Caco-2 (cell line): ENCODE data around the gene RNASET2. TPM values are rescaled to one million over a fixed set of nuclear protein-coding genes. Genes with fewer than 3 reads are reported as not detected.

Source experiments
- BruUV-seq: library from RNA; stranded (reverse); fragments of 400-500 nt; replicated peaks from 2 replicates; lab custom pipeline; 2021; lab: Mats Ljungman, UMichigan
- CTCF ChIA-PET: fragments of 300-600 bp; sonication (Branson Sonifier 250); formaldehyde crosslinking; loops from one replicate; lab custom pipeline; 2022; ENCODE audit warnings: antibody characterized with exemption; lab: Charles Lee
- POLR2A ChIA-PET: fragments of 300-600 bp; sonication (Branson Sonifier 250); formaldehyde crosslinking; loops from one replicate; lab custom pipeline; 2022; ENCODE audit warnings: antibody characterized with exemption; lab: Charles Lee
- DNase-seq, 2 experiments: peaks; one replicate each; pipeline versions ENCODE4 v3.0.0 to v3.0.0-alpha.2; 2020 to 2022
- H3K27me3 ChIP-seq: replicated peaks from 2 replicates; pipeline ENCODE4 v1.6.0; 2011; ENCODE audit warnings: low read length; ENCODE audit not compliant: control insufficient read depth, insufficient read depth
- H3K36me3 ChIP-seq: 2 replicates; pipeline ENCODE4 v1.5.1; 2011; ENCODE audit warnings: low read length; ENCODE audit not compliant: control insufficient read depth, insufficient read depth
- H3K4me1 ChIP-seq: fragments of 250-450 bp; sonication (Bioruptor Pico); 2 replicates; pipeline ENCODE4 v1.5.1; 2020; ENCODE audit warnings: mild to moderate bottlenecking
- H3K4me3 ChIP-seq: 2 replicates; pipeline ENCODE4 v1.5.1; 2011; ENCODE audit warnings: low read depth, mild to moderate bottlenecking, control low read depth, low read length
- H3K9me3 ChIP-seq: fragments of 250-450 bp; sonication (Bioruptor Pico); 2 replicates; pipeline ENCODE4 v1.5.1; 2020; ENCODE audit warnings: mild to moderate bottlenecking, moderate library complexity
- H3K27ac Mint-ChIP-seq: one replicate; pipeline ENCODE4 v1.8.0; 2022; ENCODE audit warnings: mixed read lengths; ENCODE audit not compliant: unreplicated experiment
- H3K27me3 Mint-ChIP-seq: one replicate; pipeline ENCODE4 v1.8.0; 2022; ENCODE audit warnings: mixed read lengths; ENCODE audit not compliant: insufficient read depth, unreplicated experiment
- H3K36me3 Mint-ChIP-seq: one replicate; pipeline ENCODE4 v1.8.0; 2022; ENCODE audit warnings: mild to moderate bottlenecking, mixed read lengths; ENCODE audit not compliant: insufficient read depth, unreplicated experiment
- H3K4me1 Mint-ChIP-seq: one replicate; pipeline ENCODE4 v1.8.0; 2022; ENCODE audit warnings: low read depth, mixed read lengths; ENCODE audit not compliant: unreplicated experiment
- H3K4me3 Mint-ChIP-seq: one replicate; pipeline ENCODE4 v1.8.0; 2022; ENCODE audit warnings: mild to moderate bottlenecking, moderate library complexity, mixed read lengths; ENCODE audit not compliant: unreplicated experiment
- H3K9me3 Mint-ChIP-seq: one replicate; pipeline ENCODE4 v1.8.0; 2022; ENCODE audit warnings: mixed read lengths; ENCODE audit not compliant: unreplicated experiment
- intact Hi-C: fragments of 100-400 bp; cut with micrococcal nuclease; formaldehyde crosslinking; loops from one replicate; pipeline ENCODE4 v1.10.0; 2022; ENCODE audit not compliant: unreplicated experiment
- total RNA-seq: library from RNA; stranded (reverse); gene quantifications from 2 replicates; pipeline ENCODE4 v1.2.3, GENCODE V29; 2022
- TF ChIP-seq, protein P1 (sequence below), 2 experiments: fragments of 200-600 bp in 1 of 2; IDR thresholded peaks; 1 replicate in 1 of 2; 2 replicates in 1 of 2; pipeline versions ENCODE4 v1.5.1 to v1.8.0; 2011 to 2022; ENCODE audit warnings: antibody characterized with exemption in 1 of 2, control low read depth in 1 of 2, inconsistent platforms in 1 of 2, low read depth in 1 of 2, low read length in 1 of 2, mild to moderate bottlenecking in 1 of 2, moderate library complexity in 1 of 2; ENCODE audit not compliant: insufficient read depth in 1 of 2, severe bottlenecking in 1 of 2, unreplicated experiment in 1 of 2

Gene RNASET2
- total RNA-seq, 1 experiment from 2014 or later, result 59.1 TPM

DNA sequence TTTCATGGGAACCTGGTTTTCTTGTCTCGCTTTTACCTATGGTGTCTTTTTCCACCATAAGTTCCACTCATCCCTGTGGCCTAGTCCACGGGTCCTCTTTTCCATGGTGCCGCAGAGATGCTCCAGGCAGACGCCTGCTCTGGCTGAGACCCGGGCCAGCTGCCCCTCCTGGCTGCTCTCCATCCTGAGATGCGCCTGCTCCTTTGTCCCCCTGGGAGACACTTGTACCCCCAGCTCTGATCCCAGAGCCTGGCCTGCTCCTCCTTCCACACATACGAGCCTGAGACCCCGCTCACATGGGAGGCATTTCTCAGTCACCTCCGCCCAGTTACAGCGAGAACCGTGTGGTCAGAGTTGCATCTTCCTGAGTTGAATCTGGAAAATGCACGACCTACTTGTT lies 29.6 kb downstream of the RNASET2 start:
- no TSS peak for BruUV-seq

DNA sequence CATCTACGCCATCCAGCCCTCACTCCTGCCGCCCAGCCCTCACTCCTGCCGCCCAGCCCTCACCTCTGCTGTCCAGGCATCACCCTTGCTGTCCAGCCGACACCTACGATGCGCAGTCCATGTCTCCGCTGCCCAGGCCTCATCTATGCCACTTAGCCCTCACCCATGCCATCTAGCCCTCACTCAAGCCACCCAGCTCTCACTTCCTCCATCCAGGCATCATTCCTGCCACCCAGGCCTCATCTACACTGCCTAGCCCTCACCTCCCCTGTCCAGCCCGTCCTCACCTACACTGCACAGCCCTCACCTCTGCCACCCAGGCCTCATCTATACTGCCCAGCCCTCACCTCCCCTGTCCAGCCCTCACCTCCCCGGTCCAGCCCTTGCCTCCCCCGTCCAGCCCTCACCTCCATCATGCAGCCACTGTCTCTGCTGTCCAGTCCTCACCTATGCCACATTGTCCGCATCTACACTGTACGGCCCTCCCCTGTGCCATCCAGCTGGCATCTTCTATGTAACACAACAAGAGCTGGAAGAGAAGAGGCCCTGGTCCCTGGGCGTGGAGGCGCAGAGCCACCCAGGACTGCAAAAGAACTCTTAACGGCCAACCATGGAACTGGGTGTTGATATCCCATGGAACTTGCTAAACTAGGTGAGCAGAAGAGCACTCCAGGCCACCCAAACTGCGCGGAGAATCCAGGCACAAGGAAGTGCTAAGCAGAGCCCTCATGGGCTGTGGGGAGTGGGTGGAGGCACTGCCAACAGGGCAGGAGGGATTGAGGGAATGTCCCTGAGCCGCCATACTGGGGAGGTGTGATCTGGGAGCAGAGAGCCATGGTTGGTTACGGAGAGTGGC lies 31.0 kb downstream of the RNASET2 start:
- CTCF ChIA-PET, result no interaction called here
- Histone ChIP-seq H3K27me3 (no peaks in the 10 kb centered on the region), H3K4me3 (no peak overlapping the region), H3K9me3 (no peaks in the 10 kb centered on the region), H3K4me1 (no peaks in the 10 kb centered on the region), H3K36me3 (no peaks in the 10 kb centered on the region)
- no peak for DNase-seq
- TF ChIP-seq, protein P1, sequence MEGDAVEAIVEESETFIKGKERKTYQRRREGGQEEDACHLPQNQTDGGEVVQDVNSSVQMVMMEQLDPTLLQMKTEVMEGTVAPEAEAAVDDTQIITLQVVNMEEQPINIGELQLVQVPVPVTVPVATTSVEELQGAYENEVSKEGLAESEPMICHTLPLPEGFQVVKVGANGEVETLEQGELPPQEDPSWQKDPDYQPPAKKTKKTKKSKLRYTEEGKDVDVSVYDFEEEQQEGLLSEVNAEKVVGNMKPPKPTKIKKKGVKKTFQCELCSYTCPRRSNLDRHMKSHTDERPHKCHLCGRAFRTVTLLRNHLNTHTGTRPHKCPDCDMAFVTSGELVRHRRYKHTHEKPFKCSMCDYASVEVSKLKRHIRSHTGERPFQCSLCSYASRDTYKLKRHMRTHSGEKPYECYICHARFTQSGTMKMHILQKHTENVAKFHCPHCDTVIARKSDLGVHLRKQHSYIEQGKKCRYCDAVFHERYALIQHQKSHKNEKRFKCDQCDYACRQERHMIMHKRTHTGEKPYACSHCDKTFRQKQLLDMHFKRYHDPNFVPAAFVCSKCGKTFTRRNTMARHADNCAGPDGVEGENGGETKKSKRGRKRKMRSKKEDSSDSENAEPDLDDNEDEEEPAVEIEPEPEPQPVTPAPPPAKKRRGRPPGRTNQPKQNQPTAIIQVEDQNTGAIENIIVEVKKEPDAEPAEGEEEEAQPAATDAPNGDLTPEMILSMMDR (IDR thresholded peaks at IDR 0.05; ENCODE audit: insufficient read depth in 1 of 2, low read depth in 1 of 2, low read length in 1 of 2, severe bottlenecking in 1 of 2, unreplicated experiment in 1 of 2), result no peak
- no TSS peak for BruUV-seq
- POLR2A ChIA-PET, result no interaction called here
- intact Hi-C loops, result no loop called here
- Mint-ChIP-seq H3K4me3 (no peak overlapping the region), H3K27me3 (no peaks in the 10 kb centered on the region), H3K27ac (no peak overlapping the region), H3K4me1 (peaks cover 11% of the 10 kb centered on the region), H3K36me3 (no peaks in the 10 kb centered on the region), H3K9me3 (no peaks in the 10 kb centered on the region)

More for the DNA sequence above, 29.6 kb downstream of the RNASET2 start:
- POLR2A ChIA-PET, result no interaction called here
- TF ChIP-seq, protein P1 (IDR thresholded peaks at IDR 0.05; ENCODE audit: insufficient read depth in 1 of 2, low read depth in 1 of 2, low read length in 1 of 2, severe bottlenecking in 1 of 2, unreplicated experiment in 1 of 2), result no peak
- H3K4me1 ChIP-seq, result no peaks in the 10 kb centered on the region
- H3K9me3 Mint-ChIP-seq, result no peaks in the 10 kb centered on the region
- intact Hi-C loops, result no loop called here
- H3K27ac Mint-ChIP-seq, result no peak overlapping the region
- CTCF ChIA-PET, result no interaction called here
- H3K27me3 Mint-ChIP-seq, result no peaks in the 10 kb centered on the region
- no peak for DNase-seq
- no peak overlapping the region for H3K4me3 ChIP-seq
- H3K27me3 ChIP-seq, result no peaks in the 10 kb centered on the region
- no peak overlapping the region for H3K4me3 Mint-ChIP-seq
- H3K9me3 ChIP-seq, result no peaks in the 10 kb centered on the region
- no peaks in the 10 kb centered on the region for H3K36me3 Mint-ChIP-seq
- H3K36me3 ChIP-seq, result no peaks in the 10 kb centered on the region; the same call in 1 of the 2 replicates
- H3K4me1 Mint-ChIP-seq, result peaks cover 11% of the 10 kb centered on the region

DNA sequence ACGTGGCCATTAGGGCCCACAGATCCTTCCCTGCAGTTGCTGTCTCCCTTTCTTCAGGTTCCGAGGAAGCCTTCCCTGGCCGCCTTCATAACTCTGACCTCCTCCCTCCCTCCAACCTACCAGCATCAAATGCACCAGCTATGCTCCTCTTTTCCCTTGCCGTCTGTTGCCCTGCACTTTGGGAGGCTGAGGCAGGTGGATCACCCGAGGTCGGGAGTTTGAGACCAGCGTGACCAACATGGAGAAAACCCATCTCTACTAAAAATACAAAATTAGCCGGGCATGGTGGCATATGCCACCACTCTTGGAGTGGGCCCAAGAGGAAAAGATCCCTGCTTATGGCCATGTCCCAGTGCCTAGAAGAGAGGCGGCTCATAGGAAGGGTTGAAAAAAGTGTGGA lies 31.8 kb downstream of the RNASET2 start:
- Mint-ChIP-seq H3K4me3 (no peak overlapping the region), H3K36me3 (no peaks in the 10 kb centered on the region), H3K9me3 (no peaks in the 10 kb centered on the region), H3K27me3 (no peaks in the 10 kb centered on the region), H3K4me1 (peaks cover 11% of the 10 kb centered on the region), H3K27ac (no peak overlapping the region)
- Histone ChIP-seq H3K4me1 (no peaks in the 10 kb centered on the region), H3K27me3 (no peaks in the 10 kb centered on the region), H3K4me3 (no peak overlapping the region), H3K36me3 (no peaks in the 10 kb centered on the region), H3K9me3 (no peaks in the 10 kb centered on the region)
- ChIA-PET POLR2A (no interaction called here), CTCF (no interaction called here)
- BruUV-seq, result no TSS peak
- intact Hi-C loops, result no loop called here
- DNase-seq, result no peak
- TF ChIP-seq, protein P1 (IDR thresholded peaks at IDR 0.05; ENCODE audit: insufficient read depth in 1 of 2, low read depth in 1 of 2, low read length in 1 of 2, severe bottlenecking in 1 of 2, unreplicated experiment in 1 of 2), result no peak
